LNCaP clone FGC (cell line): ENCODE results near the gene MYL10.

Experiments
- DNase-seq: peaks from one replicate; pipeline ENCODE4 v3.0.0-alpha.2; 2011; ENCODE audit warnings: low read depth
- H3K4me3 ChIP-seq: 2 replicates; pipeline ENCODE4 v1.5.1; 2011; ENCODE audit warnings: mild to moderate bottlenecking, low read depth, low read length, control low read depth
- TF ChIP-seq, protein P1 (sequence below): IDR thresholded peaks from 2 replicates; pipeline ENCODE4 v1.5.1; 2012; ENCODE audit warnings: mild to moderate bottlenecking; ENCODE audit not compliant: control insufficient read depth, insufficient read depth; ENCODE audit errors: extremely low read depth

The MYL10 gene

DNA sequence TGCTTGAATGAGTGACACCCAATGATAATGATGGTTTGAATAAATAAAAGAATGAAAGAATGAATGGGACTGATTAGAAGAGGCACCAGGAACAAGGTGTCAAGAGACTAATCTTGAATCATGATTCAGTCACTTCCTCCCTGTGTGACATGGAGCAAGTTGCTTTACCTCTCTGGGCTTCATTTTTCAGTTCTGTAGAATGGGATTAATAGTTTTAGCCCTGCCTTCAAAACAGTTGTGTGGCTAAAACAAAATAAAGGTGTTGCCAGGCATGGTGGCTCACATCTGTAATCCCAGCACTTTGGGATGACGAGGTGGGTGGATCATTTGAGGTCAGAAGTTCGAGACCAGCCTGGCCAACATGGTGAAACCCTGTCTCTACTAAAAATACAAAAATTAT, 37.6 kb downstream of the MYL10 start:
- TF ChIP-seq, protein P1, sequence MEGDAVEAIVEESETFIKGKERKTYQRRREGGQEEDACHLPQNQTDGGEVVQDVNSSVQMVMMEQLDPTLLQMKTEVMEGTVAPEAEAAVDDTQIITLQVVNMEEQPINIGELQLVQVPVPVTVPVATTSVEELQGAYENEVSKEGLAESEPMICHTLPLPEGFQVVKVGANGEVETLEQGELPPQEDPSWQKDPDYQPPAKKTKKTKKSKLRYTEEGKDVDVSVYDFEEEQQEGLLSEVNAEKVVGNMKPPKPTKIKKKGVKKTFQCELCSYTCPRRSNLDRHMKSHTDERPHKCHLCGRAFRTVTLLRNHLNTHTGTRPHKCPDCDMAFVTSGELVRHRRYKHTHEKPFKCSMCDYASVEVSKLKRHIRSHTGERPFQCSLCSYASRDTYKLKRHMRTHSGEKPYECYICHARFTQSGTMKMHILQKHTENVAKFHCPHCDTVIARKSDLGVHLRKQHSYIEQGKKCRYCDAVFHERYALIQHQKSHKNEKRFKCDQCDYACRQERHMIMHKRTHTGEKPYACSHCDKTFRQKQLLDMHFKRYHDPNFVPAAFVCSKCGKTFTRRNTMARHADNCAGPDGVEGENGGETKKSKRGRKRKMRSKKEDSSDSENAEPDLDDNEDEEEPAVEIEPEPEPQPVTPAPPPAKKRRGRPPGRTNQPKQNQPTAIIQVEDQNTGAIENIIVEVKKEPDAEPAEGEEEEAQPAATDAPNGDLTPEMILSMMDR = no peak
- H3K4me3 ChIP-seq = no peak overlapping the region
- no peak for DNase-seq

DNA sequence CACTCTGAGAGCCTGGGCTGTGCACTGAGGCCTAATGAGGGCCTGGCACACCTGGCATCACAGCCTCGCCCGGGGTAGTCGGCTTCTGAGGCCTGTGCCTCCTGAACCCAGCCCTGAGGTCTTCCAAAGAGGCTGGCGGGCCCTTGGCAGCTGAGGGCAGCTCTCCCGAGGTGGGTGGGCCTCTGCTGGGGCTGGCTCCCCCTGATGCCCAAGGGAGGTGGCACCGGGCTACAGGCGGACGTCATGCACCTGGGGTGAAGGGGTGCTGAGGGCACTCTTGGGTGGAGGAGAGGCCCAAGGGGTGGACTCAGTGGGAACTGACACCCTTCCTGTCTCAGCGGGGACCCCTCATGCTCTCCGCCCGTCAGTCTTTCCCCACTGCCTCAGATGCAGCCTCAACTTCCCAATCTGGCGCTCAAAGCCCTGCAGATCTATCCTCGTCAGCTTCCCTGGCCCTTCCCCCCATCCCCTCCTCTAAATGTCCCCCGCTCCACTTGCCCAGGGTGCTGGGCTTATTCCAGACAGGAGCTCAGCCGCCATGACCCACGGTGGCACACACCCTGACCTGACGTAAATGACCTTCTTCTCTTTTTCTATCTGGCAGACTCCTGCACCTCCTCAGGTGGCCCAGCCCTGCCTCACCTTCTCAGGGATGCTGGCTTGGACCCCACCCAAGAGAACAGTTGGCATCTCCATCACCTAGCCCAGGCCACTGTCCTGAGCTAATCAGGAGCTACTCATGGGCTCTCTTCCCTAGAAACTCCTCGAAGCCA, 38.2 kb downstream of the MYL10 start:
- no peak overlapping the region for H3K4me3 ChIP-seq
- TF ChIP-seq, protein P1 = no peak
- DNase-seq = no peak

DNA sequence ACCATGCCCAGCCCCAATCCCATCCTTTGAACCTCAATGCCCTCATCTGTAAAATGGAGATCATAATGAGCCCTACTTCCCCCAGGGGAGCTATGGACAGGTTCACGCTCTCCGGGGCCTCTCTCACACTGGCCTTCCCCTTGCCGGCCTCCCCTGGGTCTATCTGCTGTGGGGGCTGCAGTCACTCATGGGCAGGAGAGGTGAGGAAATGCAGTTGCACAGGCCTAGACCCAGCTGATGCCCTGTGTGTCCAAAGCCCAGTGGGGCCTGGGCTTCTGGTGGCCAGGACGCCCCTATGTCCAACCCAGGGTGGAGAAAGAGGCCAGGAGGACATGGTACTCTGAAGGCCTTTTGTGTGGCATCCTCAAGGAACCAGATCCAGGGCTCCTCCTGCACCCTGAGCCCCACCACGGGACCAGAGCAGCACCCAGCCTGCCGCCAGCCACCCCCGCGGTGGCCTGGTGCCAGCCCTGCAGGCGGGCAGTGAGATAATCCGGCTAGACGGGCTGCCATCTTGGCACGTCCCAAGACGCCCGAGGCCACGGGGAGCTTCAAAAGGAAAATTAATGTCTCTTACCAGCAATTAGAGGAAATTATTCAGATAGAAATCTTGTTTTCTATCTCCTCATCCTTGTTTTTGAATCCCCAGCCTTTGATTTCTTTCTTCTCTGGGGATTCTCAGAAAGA, 39.0 kb downstream of the MYL10 start:
- no peak for DNase-seq
- TF ChIP-seq, protein P1 = no peak
- H3K4me3 ChIP-seq = no peak overlapping the region

DNA sequence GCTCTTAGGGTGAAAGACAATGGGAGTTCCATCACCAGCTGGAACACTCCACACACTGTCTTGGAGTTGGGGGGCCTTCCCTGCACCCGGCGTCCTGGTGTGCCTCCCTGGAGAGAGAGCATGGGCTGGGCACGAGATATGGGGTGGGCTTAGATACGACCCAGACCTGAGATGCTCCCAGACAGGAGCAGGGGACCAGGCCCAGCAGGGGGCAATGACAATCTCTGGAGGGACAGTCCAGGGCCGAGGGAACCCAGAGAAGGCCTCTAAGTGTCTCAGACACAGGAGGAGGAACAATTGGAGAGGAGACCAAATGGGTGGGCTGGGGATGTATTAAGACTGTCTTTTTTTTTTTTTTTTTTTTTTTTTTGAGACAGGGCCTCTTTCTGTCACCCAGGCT, 40.0 kb downstream of the MYL10 start:
- H3K4me3 ChIP-seq = no peak overlapping the region
- DNase-seq = no peak
- TF ChIP-seq, protein P1 = no peak

DNA sequence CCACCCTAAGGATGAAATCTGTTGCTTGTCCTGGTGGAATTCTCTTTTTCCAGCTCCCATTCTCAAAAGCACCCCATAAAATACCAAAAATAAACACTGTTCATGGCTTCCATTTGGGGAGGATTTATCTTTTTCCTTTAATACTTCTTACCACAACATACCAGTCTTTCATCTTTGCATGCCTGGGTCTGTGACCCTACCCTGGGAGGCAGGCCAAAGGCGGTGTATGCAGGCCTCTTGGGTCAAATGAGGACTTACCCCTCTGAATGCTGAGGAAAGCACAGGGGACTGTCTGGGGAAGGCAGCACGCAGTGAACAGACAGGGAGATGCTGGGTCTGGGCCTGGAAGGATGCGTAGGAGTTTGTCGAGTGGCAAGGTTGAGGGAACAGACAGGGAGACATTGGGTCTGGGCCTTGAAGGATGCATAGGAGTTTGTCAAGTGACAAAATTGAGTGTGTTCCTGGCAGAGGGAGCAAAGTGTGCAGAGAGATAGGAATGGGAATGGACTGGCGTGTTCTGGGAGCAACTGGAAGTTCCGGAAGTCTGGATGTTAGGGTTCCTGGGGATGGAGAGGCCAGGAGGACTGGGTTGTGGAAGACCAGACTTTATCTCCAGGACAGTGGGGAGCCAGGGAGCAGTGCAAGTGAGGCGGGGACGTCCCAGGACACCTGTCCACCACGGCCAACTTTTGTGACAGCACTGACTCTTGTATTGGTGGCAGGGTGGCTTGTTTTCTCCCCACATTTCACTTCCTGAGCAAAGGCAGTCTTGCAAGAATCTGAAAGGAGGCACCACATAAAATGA, 40.8 kb downstream of the MYL10 start:
- H3K4me3 ChIP-seq = no peak overlapping the region
- DNase-seq = no peak
- TF ChIP-seq, protein P1 = no peak

DNA sequence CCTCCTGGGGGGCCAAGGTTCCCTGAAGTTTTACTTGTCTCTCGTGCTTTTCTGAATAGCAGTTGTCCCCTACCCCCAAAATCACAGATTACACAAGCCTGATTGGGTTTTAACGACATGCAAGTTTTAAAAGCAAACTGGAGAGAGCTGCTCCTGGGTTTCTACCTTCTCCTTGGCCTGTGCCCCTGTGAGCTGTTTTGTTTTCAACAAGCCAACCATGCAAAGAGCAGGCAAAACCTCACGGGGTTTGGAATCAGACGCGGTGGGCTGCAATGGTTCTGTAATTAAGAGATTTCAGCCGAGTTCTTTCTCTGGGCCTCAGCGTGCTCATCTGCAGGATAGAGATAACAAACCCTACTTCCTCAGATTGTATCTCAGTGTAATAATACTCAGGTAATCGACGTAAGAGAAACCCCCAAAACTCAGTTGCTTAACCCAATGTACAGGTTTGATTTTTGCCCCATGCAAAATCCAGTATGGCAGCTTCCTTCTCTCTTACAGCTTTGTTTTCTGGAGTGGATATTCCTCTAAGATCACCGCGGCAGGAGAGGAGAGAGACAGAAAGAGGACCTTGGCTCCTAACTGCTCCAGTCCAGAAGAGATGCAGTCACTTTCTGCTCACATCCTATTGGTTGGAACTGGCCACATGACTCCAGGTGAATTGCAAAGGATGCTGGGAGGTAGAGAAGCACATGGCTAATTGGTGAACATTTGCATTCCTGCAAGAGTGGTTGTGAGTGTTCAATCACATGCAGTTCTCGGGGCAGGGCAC, 42.0 kb downstream of the MYL10 start:
- TF ChIP-seq, protein P1 = no peak
- H3K4me3 ChIP-seq = no peak overlapping the region
- no peak for DNase-seq
